Kidney (tissue), 14 donors: ENCODE data around the gene NTRK2. TPM values are rescaled to one million over a fixed set of nuclear protein-coding genes. Genes with fewer than 3 reads are reported as not detected.
A peak's percentile ranks its signal among the peaks of the same experiment; 100 is the strongest.

Experiments used
- DNase-seq, 5 donors: peaks; one replicate each; pipeline ENCODE4 v3.0.0-alpha.2; 2013 to 2020
- FAIRE-seq: peaks from 2 replicates; lab custom pipeline; 2012; peaks lifted over from hg19 to GRCh38; lab: Jason Lieb, UNC
- H3K27ac ChIP-seq, 2 donors: one replicate each; pipeline ENCODE4 v1.7.0; 2013; ENCODE audit warnings: low read depth in 2 of 2, low read length in 2 of 2, inconsistent platforms in 1 of 2
- H3K27me3 ChIP-seq: one replicate; pipeline ENCODE4 v1.7.1; 2013; ENCODE audit warnings: low read length, inconsistent platforms; ENCODE audit not compliant: control insufficient read depth, insufficient read depth
- H3K36me3 ChIP-seq, 3 donors: one replicate each; pipeline versions ENCODE4 v1.7.0 to v1.7.1; 2013; ENCODE audit warnings: low read length in 3 of 3, control low read depth in 1 of 3, inconsistent platforms in 1 of 3; ENCODE audit not compliant: insufficient read depth in 3 of 3, control insufficient read depth in 2 of 3
- H3K4me1 ChIP-seq, 3 donors: one replicate each; pipeline versions ENCODE4 v1.7.0 to v1.7.1; 2013; ENCODE audit warnings: low read length in 3 of 3, inconsistent platforms in 1 of 3, low read depth in 1 of 3; ENCODE audit not compliant: control insufficient read depth in 2 of 3, insufficient read depth in 2 of 3
- H3K4me3 ChIP-seq, 3 donors: one replicate each; pipeline versions ENCODE4 v1.7.0 to v1.8.1; 2013; ENCODE audit warnings: low read length in 3 of 3, control low read depth in 1 of 3, inconsistent platforms in 1 of 3
- H3K9ac ChIP-seq, 3 donors: one replicate each; pipeline versions ENCODE4 v1.7.0 to v1.7.1; 2013; ENCODE audit warnings: low read length in 3 of 3, control low read depth in 1 of 3, inconsistent platforms in 1 of 3
- H3K9me3 ChIP-seq, 3 donors: one replicate each; pipeline versions ENCODE4 v1.7.0 to v1.7.1; 2013; ENCODE audit warnings: low read length in 3 of 3, control low read depth in 1 of 3, inconsistent platforms in 1 of 3; ENCODE audit not compliant: control insufficient read depth in 2 of 3, insufficient read depth in 1 of 3
- intact Hi-C: fragments of 100-400 bp; cut with DNase I; formaldehyde crosslinking; loops from one replicate; pipeline ENCODE4 v1.11.1; 2022
- polyA plus RNA-seq: library from polyadenylated mRNA; stranded (reverse); fragments of 350-450 nt; fragmentation: Illumina TruSeq; extraction: RNeasy Lipid Tissue Mini Kit (QIAGEN cat#74804); gene quantifications from one replicate; pipeline ENCODE4 v1.2.3, GENCODE V29; 2014; ENCODE audit warnings: low read depth, low replicate concordance; ENCODE audit not compliant: insufficient read depth
- total RNA-seq: library from RNA; stranded (reverse); fragmentation: NEBNext Ultra II Directional; extraction: Animal tissue kit (Norgen Biotek cat#: 25700); gene quantifications from one replicate; pipeline ENCODE4 v1.2.1, GENCODE V29; 2021
- TF ChIP-seq, protein P1 (sequence below): IDR thresholded peaks from 3 replicates; pipeline ENCODE4 v1.5.1; 2012; ENCODE audit warnings: mild to moderate bottlenecking, moderate library complexity, borderline replicate concordance; ENCODE audit not compliant: insufficient read depth; ENCODE audit errors: extremely low read depth
- donor health status: control.
- donor health status: control.
- donor health status: control.
- donor health status: control.
- donor health status: control.
- donor health status: DM: yes; HTN: yes; CAD: no.
- donor health status: Normal renal cell carcinoma (clear cell type).

The NTRK2 gene
- total and polyA plus RNA-seq, 2 donors from 2014 or later = 20.0 to 41.2 TPM

DNA sequence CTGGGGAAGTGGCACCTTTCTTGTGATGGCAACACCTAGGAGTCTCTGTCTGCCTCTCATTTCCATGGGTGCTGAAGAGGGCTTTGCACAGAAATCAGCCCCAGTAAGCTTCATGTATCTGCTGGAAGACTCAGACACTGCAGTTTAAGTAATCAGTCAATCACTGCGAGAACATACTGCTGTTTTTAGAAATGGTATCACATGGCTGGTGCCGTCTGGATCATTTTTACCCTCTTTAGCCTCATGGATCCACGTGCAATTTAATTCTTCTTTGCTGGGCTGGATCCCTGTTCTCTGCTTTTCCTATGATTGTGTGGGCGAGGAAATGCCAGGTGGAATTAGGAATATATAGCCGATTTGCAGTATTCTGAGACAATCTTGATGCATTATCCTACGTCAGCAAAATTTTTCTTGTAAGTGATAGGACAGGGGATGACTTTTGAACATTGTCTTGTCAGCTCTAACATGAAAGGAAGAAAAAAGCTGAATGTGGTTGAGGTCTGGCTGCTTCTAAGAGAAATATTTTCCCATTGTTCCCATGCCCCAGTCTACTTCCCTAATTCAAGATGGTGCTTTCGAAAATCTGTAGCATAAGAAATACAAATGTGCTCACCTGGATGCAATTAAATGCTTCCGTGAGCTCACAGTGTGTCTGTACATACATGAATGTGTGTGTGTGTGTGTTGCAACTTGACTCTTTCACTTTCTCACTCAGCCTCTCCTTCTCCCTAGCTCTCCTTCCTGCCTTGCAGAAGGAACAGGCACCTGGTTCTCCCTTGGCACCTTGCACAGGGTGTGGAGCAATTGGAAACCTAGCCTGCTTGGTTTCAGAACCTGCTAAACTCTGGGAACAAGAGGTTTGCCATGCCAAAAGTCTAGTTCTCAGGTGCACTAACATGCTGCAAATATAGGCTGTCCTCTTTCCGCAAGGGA is 281.6 kb downstream of the NTRK2 start:
- DNase-seq = no peak
- Histone ChIP-seq H3K4me1 (peaks cover 0 to 2% (median 0%) of the 10 kb centered on the region in 3 donors), H3K36me3 (no peaks in the 10 kb centered on the region), H3K27ac (no peak overlapping the region), H3K4me3 (no peak overlapping the region), H3K27me3 (no peaks in the 10 kb centered on the region), H3K9ac (no peak overlapping the region), H3K9me3 (no peaks in the 10 kb centered on the region)
- no peak for FAIRE-seq
- TF ChIP-seq, protein P1, sequence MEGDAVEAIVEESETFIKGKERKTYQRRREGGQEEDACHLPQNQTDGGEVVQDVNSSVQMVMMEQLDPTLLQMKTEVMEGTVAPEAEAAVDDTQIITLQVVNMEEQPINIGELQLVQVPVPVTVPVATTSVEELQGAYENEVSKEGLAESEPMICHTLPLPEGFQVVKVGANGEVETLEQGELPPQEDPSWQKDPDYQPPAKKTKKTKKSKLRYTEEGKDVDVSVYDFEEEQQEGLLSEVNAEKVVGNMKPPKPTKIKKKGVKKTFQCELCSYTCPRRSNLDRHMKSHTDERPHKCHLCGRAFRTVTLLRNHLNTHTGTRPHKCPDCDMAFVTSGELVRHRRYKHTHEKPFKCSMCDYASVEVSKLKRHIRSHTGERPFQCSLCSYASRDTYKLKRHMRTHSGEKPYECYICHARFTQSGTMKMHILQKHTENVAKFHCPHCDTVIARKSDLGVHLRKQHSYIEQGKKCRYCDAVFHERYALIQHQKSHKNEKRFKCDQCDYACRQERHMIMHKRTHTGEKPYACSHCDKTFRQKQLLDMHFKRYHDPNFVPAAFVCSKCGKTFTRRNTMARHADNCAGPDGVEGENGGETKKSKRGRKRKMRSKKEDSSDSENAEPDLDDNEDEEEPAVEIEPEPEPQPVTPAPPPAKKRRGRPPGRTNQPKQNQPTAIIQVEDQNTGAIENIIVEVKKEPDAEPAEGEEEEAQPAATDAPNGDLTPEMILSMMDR = no peak
- intact Hi-C loops = no loop called here

DNA sequence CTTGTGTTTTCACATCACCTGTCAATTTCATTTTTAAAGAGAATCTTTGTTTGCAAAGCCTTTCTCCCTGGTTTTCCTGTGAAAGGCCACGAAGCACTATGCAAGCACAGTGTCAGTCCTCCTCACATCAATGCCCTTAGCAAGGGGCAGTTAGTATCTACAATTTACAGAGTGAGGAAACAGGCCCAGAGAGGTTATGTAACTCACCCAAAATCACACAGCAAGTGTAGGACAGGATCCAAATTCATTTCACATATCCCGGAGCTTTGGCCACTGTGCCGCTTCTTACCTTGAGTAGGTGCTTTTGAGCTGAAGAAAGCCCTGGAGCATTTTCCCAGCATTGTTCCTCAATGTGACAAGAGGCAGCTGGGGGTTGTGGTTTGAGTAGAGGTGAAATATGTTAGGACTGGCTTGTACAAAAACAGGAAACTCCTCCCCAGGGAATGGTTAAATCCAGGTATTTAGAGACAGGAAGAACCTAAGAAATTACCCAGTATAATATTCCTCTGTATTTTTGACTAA is 283.8 kb downstream of the NTRK2 start:
- DNase-seq = no peak
- Histone ChIP-seq H3K9ac (no peak overlapping the region), H3K4me3 (no peak overlapping the region), H3K27me3 (no peaks in the 10 kb centered on the region), H3K36me3 (no peaks in the 10 kb centered on the region), H3K9me3 (no peaks in the 10 kb centered on the region), H3K4me1 (no peaks in the 10 kb centered on the region), H3K27ac (no peak overlapping the region)
- TF ChIP-seq, protein P1 = no peak
- intact Hi-C loops = no loop called here
- FAIRE-seq = no peak

- intact Hi-C loops = no loop called here
- no peak overlapping the region for H3K4me3 ChIP-seq
- no peaks in the 10 kb centered on the region for H3K4me1 ChIP-seq
- H3K9ac ChIP-seq = no peak overlapping the region
- H3K27me3 ChIP-seq = no peaks in the 10 kb centered on the region
- no peaks in the 10 kb centered on the region for H3K9me3 ChIP-seq
- FAIRE-seq = peak; percentile 68
- no peak overlapping the region for H3K27ac ChIP-seq
- TF ChIP-seq, protein P1 = peak; percentile 95
- no peaks in the 10 kb centered on the region for H3K36me3 ChIP-seq
- DNase-seq = peak; percentile 88 to 92 (median 90)
Measured at GRCh38 chr9:84953797-84954705, 284.5 kb downstream of the NTRK2 start.
